ENCODE measurements around the gene MRPL1. TPM values are rescaled to one million over a fixed set of nuclear protein-coding genes. Genes with fewer than 3 reads are reported as not detected.

Gene MRPL1
- total RNA-seq, 2 experiments from 2014 or later = 19.7 to 25.4 TPM

DNA sequence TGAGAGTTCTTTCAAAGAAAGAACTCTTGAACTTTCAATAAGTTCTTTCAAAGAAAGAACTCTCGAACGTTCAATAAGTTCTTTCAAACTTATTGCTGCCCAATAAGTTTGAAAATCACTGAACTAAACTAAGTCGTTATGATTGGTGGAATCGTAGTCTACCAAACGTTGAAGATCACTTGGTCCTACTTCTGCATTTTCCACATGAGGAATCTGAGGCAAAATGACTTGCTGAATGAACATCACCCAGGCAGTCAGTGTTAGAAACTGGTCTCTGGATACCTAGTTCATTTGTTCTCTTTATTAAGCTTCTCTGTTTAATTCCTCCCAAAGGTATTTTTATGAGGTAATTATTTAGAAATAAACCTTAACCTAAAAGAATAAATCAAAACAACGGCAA is 36.4 kb upstream of the MRPL1 start:
- Mint-ChIP-seq H3K4me1 (peaks cover 28% of the 10 kb centered on the region), H3K27me3 (no peaks in the 10 kb centered on the region), H3K27ac (no peak overlapping the region), H3K9me3 (no peaks in the 10 kb centered on the region), H3K36me3 (ENCODE audit: low read depth) (peaks cover 3% of the 10 kb centered on the region), H3K4me3 (no peak overlapping the region)
- CTCF ChIA-PET = no interaction called here
- POLR2A ChIA-PET = interaction anchor here (1.5 to 1.8 kb wide), 2 partner anchors 27 to 31 kb away, joined by 3 to 7 read pairs; no protein-coding TSS in a partner anchor
- no peak for DNase-seq

DNA sequence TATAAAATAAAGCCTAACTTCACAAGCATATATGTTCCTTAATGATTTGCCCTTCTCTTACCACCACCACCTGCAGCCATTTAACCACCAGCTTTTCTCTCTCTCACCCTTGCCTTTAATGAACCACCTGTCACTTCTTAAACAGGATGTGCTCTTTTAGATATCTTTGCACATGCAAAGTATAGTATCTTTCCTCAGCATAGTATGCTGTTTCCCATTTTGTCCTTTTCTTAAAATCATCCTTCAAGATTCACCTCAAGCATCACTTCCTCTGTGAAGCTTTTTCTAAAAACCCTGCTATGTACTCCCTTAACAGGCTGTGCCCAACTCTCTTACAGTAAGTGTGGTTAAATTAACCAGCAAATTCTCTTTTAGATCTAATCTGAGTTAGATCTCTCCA is 35.3 kb upstream of the MRPL1 start:
- CTCF ChIA-PET = interaction anchor here (0.8 to 1.2 kb wide), 2 partner anchors 26 to 35 kb away, joined by 3 read pairs; partner anchors contain the start of gene MRPL1
- peak overlapping the region; percentile 10 for H3K27ac Mint-ChIP-seq
- H3K9me3 Mint-ChIP-seq = no peaks in the 10 kb centered on the region
- H3K36me3 Mint-ChIP-seq (ENCODE audit: low read depth) = no peaks in the 10 kb centered on the region
- no peak for DNase-seq
- H3K27me3 Mint-ChIP-seq = no peaks in the 10 kb centered on the region
- H3K4me1 Mint-ChIP-seq = peaks cover 18% of the 10 kb centered on the region
- POLR2A ChIA-PET = interaction anchor here (0.5 to 2.9 kb wide), 5 partner anchors 9 to 92 kb away, joined by 3 to 16 read pairs (median 7); partner anchors contain the start of genes CNOT6L and MRPL1
- H3K4me3 Mint-ChIP-seq = no peak overlapping the region

DNA sequence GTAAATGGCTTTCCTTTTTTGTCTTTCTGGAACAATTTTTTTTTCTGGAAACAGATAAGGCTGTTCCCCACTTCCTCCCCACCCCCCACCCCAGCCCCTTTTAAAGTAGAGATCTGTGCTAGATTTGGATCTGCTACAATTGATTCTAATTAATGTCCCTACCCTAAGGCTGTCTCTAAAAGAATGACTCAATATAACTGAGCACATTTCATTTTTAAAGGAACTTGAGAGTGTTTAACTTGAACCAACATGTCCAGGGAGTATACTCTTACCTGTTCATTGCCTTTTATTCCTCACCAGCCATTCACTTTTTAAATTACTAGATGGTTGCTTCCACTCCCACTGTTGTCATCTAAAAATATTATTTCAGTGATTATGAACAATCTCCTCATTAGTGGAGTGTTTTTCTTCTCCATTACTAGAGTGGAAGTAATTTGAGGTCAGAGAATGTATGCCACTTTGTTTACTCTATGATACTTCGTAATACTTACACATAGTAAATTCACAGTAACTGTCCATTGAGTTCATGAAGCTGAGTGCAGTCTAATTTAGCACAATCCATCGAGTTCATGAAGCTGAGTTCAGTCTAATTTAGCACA is 29.4 kb upstream of the MRPL1 start:
- DNase-seq = no peak
- Mint-ChIP-seq H3K4me3 (no peak overlapping the region), H3K4me1 (no peaks in the 10 kb centered on the region), H3K27ac (no peak overlapping the region), H3K36me3 (ENCODE audit: low read depth) (no peaks in the 10 kb centered on the region), H3K27me3 (no peaks in the 10 kb centered on the region), H3K9me3 (no peaks in the 10 kb centered on the region)
- ChIA-PET POLR2A (interaction anchor here (1.6 kb wide), 1 partner anchor 28 kb away, joined by 3 read pairs; no protein-coding TSS in a partner anchor), CTCF (interaction anchor here (0.6 kb wide), 1 partner anchor 385 kb away, joined by 5 read pairs; no protein-coding TSS in a partner anchor)

GRCh38 chr4:77834403-77834802 is 28.2 kb upstream of the MRPL1 start:
- ChIA-PET CTCF (no interaction called here), POLR2A (no interaction called here)
- Mint-ChIP-seq H3K9me3 (no peaks in the 10 kb centered on the region), H3K27ac (no peak overlapping the region), H3K4me3 (no peak overlapping the region), H3K27me3 (no peaks in the 10 kb centered on the region), H3K36me3 (ENCODE audit: low read depth) (no peaks in the 10 kb centered on the region), H3K4me1 (no peaks in the 10 kb centered on the region)
- DNase-seq = no peak

- H3K27ac Mint-ChIP-seq = no peak overlapping the region
- no peak for DNase-seq
- H3K36me3 Mint-ChIP-seq (ENCODE audit: low read depth) = no peaks in the 10 kb centered on the region
- POLR2A ChIA-PET = interaction anchor here (0.8 to 2.7 kb wide), 4 partner anchors 9 to 120 kb away, joined by 3 to 17 read pairs (median 6); partner anchors contain the start of gene MRPL1
- CTCF ChIA-PET = no interaction called here
- no peak overlapping the region for H3K4me3 Mint-ChIP-seq
- no peaks in the 10 kb centered on the region for H3K9me3 Mint-ChIP-seq
- no peaks in the 10 kb centered on the region for H3K27me3 Mint-ChIP-seq
- peaks cover 12% of the 10 kb centered on the region for H3K4me1 Mint-ChIP-seq
These were observed 19.0 kb upstream of the MRPL1 start for GRCh38 chr4:77843628-77844027.

- Mint-ChIP-seq H3K27me3 (no peaks in the 10 kb centered on the region), H3K27ac (no peak overlapping the region), H3K9me3 (no peaks in the 10 kb centered on the region), H3K4me3 (no peak overlapping the region), H3K4me1 (peaks cover 12% of the 10 kb centered on the region), H3K36me3 (ENCODE audit: low read depth) (no peaks in the 10 kb centered on the region)
- ChIA-PET POLR2A (interaction anchor here (0.8 to 2.7 kb wide), 4 partner anchors 9 to 121 kb away, joined by 3 to 17 read pairs (median 6); partner anchors contain the start of gene MRPL1), CTCF (no interaction called here)
- DNase-seq = no peak
These were observed 18.3 kb upstream of the MRPL1 start for GRCh38 chr4:77844363-77844762.

- Mint-ChIP-seq H3K27ac (no peak overlapping the region), H3K27me3 (no peaks in the 10 kb centered on the region), H3K4me3 (no peak overlapping the region), H3K36me3 (ENCODE audit: low read depth) (no peaks in the 10 kb centered on the region), H3K4me1 (peaks cover 12% of the 10 kb centered on the region), H3K9me3 (no peaks in the 10 kb centered on the region)
- DNase-seq = no peak
- ChIA-PET CTCF (interaction anchor here (1.0 to 1.3 kb wide), 2 partner anchors 17 to 25 kb away, joined by 3 to 6 read pairs; partner anchors contain the start of gene MRPL1), POLR2A (interaction anchor here (1.0 to 2.7 kb wide), 4 partner anchors 14 to 25 kb away, joined by 4 to 17 read pairs (median 6); partner anchors contain the start of gene MRPL1)
These were observed 17.2 kb upstream of the MRPL1 start for GRCh38 chr4:77845400-77845799.

DNA sequence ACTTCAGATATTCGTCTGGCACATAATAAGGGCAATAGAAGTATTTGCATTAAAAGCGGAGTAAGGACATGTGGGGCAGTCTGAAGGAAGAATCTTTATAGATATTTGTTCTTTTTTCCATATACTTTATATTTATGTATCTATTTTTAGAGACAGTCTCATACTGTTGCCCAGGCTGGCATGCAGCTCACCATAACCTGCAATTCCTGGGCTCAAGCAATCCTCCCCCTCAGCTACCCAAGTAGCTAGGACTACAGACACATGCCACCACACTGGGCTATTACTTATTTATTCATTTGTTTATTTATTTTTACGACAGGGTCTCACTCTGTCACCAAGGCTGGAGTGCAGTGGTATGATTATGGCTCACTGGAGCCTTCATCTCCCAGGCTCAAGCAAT is 16.7 kb upstream of the MRPL1 start:
- Mint-ChIP-seq H3K27ac (no peak overlapping the region), H3K9me3 (no peaks in the 10 kb centered on the region)
- CTCF ChIA-PET = interaction anchor here (1.0 to 1.3 kb wide), 2 partner anchors 16 to 26 kb away, joined by 3 to 6 read pairs; partner anchors contain the start of gene MRPL1

DNA sequence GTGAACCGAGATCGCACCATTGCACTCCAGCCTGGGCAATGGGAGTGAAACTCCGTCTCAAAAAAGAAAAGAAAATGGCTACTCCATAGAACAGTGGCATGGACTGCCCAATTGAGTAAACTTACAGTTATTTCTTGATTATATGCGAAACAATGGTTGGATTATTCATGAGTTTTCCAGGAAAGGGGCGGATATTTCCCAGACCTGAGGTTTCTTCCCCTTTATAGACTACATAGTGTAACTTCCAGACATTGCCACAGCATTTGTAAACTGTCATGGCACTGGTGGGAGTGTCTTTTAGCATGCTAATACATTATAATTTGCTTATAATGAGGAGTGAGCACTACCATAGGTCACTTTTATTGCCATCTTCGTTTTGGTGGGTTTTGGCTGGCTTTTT is 14.1 kb upstream of the MRPL1 start:
- no peak for DNase-seq
- ChIA-PET CTCF (no interaction called here), POLR2A (interaction anchor here (1.0 to 7.2 kb wide), 2 partner anchors 14 to 29 kb away, joined by 4 to 215 read pairs; partner anchors contain the start of genes CNOT6L and MRPL1)
- H3K9me3 Mint-ChIP-seq = no peaks in the 10 kb centered on the region
- peaks cover 7% of the 10 kb centered on the region for H3K36me3 Mint-ChIP-seq (ENCODE audit: low read depth)
- no peak overlapping the region for H3K27ac Mint-ChIP-seq
- peaks cover 31% of the 10 kb centered on the region for H3K4me1 Mint-ChIP-seq
- H3K27me3 Mint-ChIP-seq = no peaks in the 10 kb centered on the region
- H3K4me3 Mint-ChIP-seq = no peak overlapping the region

More for the DNA sequence above, 16.7 kb upstream of the MRPL1 start:
- H3K4me1 Mint-ChIP-seq = peaks cover 12% of the 10 kb centered on the region
- no peak overlapping the region for H3K4me3 Mint-ChIP-seq
- POLR2A ChIA-PET = interaction anchor here (1.0 to 2.7 kb wide), 4 partner anchors 13 to 26 kb away, joined by 4 to 17 read pairs (median 6); partner anchors contain the start of gene MRPL1
- H3K27me3 Mint-ChIP-seq = no peaks in the 10 kb centered on the region
- no peak for DNase-seq
- no peaks in the 10 kb centered on the region for H3K36me3 Mint-ChIP-seq (ENCODE audit: low read depth)

GRCh38 chr4:77849278-77849965 is 13.2 kb upstream of the MRPL1 start:
- no peaks in the 10 kb centered on the region for H3K27me3 Mint-ChIP-seq
- H3K9me3 Mint-ChIP-seq = no peaks in the 10 kb centered on the region
- H3K4me3 Mint-ChIP-seq = no peak overlapping the region
- CTCF ChIA-PET = no interaction called here
- no peak overlapping the region for H3K27ac Mint-ChIP-seq
- POLR2A ChIA-PET = interaction anchor here (1.0 to 7.2 kb wide), 3 partner anchors 13 to 30 kb away, joined by 4 to 215 read pairs (median 149); partner anchors contain the start of genes CNOT6L and MRPL1
- DNase-seq = no peak
- peaks cover 7% of the 10 kb centered on the region for H3K36me3 Mint-ChIP-seq (ENCODE audit: low read depth)
- peaks cover 37% of the 10 kb centered on the region for H3K4me1 Mint-ChIP-seq

DNA sequence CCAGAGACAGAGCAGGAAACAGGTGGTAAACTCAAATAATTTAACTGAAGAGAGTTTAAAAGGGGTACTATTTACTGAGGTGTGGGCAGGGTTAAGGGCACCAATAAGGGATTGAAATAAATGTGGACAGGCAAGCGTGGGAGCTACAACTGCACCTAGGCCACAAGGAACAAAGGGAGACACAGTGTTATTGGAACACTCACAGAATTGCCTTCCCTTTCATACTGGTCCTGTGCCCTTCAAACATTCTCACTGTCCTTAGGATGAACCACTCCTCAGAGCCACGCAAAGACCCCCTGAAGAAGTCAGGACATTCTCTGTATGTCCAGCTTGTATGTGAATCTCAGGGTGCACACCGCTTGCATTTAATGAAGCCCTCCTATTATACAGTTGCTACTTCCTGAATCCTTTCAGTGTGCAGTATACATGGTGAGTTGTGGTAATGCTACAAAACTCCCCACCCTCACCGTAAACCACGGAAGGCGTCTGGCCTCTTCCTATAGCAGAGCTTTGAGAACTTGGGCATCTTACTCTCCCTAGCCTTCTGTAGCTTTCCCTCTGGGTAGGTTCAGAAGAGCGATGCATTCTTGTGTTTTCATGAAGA is 9.6 kb upstream of the MRPL1 start:
- peaks cover 10% of the 10 kb centered on the region for H3K36me3 Mint-ChIP-seq (ENCODE audit: low read depth)
- peaks cover 59% of the 10 kb centered on the region for H3K4me1 Mint-ChIP-seq
- peak overlapping the region; percentile 100 for H3K27ac Mint-ChIP-seq
- POLR2A ChIA-PET = interaction anchor here (0.7 to 7.2 kb wide), 10 partner anchors 9 to 54 kb away, joined by 3 to 215 read pairs (median 7); partner anchors contain the start of genes CNOT6L and MRPL1
- no peaks in the 10 kb centered on the region for H3K9me3 Mint-ChIP-seq
- CTCF ChIA-PET = interaction anchor here (1.1 to 3.8 kb wide), 5 partner anchors 9 to 35 kb away, joined by 3 to 41 read pairs (median 12); partner anchors contain the start of genes CNOT6L and MRPL1
- H3K27me3 Mint-ChIP-seq = no peaks in the 10 kb centered on the region
- H3K4me3 Mint-ChIP-seq = peak overlapping the region; percentile 73
- DNase-seq = peak; percentile 81

- CTCF ChIA-PET = interaction anchor here (1.5 to 8.7 kb wide), 2 partner anchors 35 to 36 kb away, joined by 12 to 118 read pairs; partner anchors contain the start of gene CNOT6L
These were observed 8.1 kb upstream of the MRPL1 start for GRCh38 chr4:77854431-77855111.

More at GRCh38 chr4:77854431-77855111, 8.1 kb upstream of the MRPL1 start:
- Mint-ChIP-seq H3K36me3 (ENCODE audit: low read depth) (peaks cover 10% of the 10 kb centered on the region), H3K4me1 (peaks cover 67% of the 10 kb centered on the region), H3K27me3 (no peaks in the 10 kb centered on the region), H3K4me3 (peak overlapping the region; percentile 73), H3K9me3 (no peaks in the 10 kb centered on the region), H3K27ac (peak overlapping the region; percentile 100)
- peak; percentile 58 for DNase-seq
- POLR2A ChIA-PET = interaction anchor here (1.0 to 10.4 kb wide), 4 partner anchors 8 to 53 kb away, joined by 3 to 611 read pairs (median 182); partner anchors contain the start of genes CNOT6L and MRPL1
